IgD-negative memory B cell (primary cell): ENCODE data around the gene ADARB2. TPM values are rescaled to one million over a fixed set of nuclear protein-coding genes. Genes with fewer than 3 reads are reported as not detected.

Experiments
- H3K27ac Mint-ChIP-seq, 3 donors: one replicate each; pipeline ENCODE4 v1.8.0; 2020 to 2022; ENCODE audit warnings: mild to moderate bottlenecking in 3 of 3, mixed read lengths in 3 of 3, moderate library complexity in 1 of 3
- H3K27me3 Mint-ChIP-seq: one replicate; pipeline ENCODE4 v1.8.0; 2021; ENCODE audit warnings: mixed read lengths
- H3K36me3 Mint-ChIP-seq: one replicate; pipeline ENCODE4 v1.8.0; 2020; ENCODE audit warnings: mild to moderate bottlenecking, mixed read lengths
- H3K4me1 Mint-ChIP-seq, 3 donors: one replicate each; pipeline ENCODE4 v1.8.0; 2020 to 2022; ENCODE audit warnings: mixed read lengths in 3 of 3, mild to moderate bottlenecking in 1 of 3
- H3K4me3 Mint-ChIP-seq, 4 donors: one replicate each; pipeline ENCODE4 v1.8.0; 2020 to 2022; ENCODE audit warnings: mild to moderate bottlenecking in 4 of 4, mixed read lengths in 4 of 4, moderate library complexity in 3 of 4
- H3K9me3 Mint-ChIP-seq, 3 donors: one replicate each; pipeline ENCODE4 v1.8.0; 2020 to 2021; ENCODE audit warnings: mixed read lengths in 3 of 3, mild to moderate bottlenecking in 1 of 3
- polyA plus RNA-seq: library from polyadenylated mRNA; unstranded; fragments of 300-500 nt; fragmentation: Illumina TruSeq; gene quantifications from one replicate; pipeline ENCODE4 v1.2.3, GENCODE V29; 2021

ADARB2 gene
- polyA plus RNA-seq, 1 donor from 2014 or later, result not detected

GRCh38 chr10:1311726-1312125 is 425.6 kb downstream of the ADARB2 start:
- Mint-ChIP-seq H3K36me3 (no peaks in the 10 kb centered on the region), H3K4me1 (no peaks in the 10 kb centered on the region)

GRCh38 chr10:1310271-1310789 is 427.0 kb downstream of the ADARB2 start:
- H3K9me3 Mint-ChIP-seq, result peaks cover 0 to 2% (median 0%) of the 10 kb centered on the region in 3 donors
- no peak overlapping the region for H3K4me3 Mint-ChIP-seq
- no peak overlapping the region for H3K27ac Mint-ChIP-seq
- no peaks in the 10 kb centered on the region for H3K4me1 Mint-ChIP-seq
- peaks cover 2% of the 10 kb centered on the region for H3K27me3 Mint-ChIP-seq
- H3K36me3 Mint-ChIP-seq, result no peaks in the 10 kb centered on the region

More at GRCh38 chr10:1311726-1312125, 425.6 kb downstream of the ADARB2 start:
- no peak overlapping the region for H3K4me3 Mint-ChIP-seq
- no peak overlapping the region for H3K27ac Mint-ChIP-seq
- H3K9me3 Mint-ChIP-seq, result peaks cover 0 to 2% (median 0%) of the 10 kb centered on the region in 3 donors
- H3K27me3 Mint-ChIP-seq, result peaks cover 2% of the 10 kb centered on the region

DNA sequence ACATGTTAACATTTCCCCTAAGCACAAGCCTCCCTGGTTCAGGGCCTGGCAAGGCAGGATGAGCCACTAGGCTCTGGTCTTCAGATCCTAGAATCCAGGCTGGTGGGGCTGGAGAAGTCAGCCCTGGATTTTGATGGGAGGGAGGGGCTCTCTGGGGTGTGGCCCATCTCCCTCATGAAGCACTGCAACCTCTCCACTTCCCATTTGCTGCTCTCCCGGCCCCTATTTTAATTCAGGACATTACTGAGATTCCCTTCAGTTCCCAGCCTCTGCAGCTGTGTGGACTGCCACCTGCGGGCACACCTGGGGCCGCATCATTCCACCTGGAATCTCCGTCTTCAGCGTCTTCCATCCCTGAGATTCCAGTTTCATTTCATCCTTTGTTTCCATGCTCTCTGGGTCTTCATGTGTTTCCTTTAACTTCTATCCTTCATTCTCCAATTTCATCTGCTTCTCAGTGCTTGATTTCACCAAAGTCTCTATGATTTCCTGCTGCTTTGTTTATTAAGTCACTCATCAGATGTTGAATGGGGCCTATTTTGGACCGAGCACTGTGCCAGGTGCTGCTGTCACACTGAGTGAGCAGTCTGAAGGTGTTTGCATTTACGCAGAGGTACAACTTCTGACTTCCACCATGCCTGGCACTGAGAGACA is 427.6 kb downstream of the ADARB2 start:
- H3K9me3 Mint-ChIP-seq, result peaks cover 0 to 2% (median 0%) of the 10 kb centered on the region in 3 donors
- H3K27ac Mint-ChIP-seq, result peak overlapping the region in 1 of 3 donors; percentile 2
- H3K4me3 Mint-ChIP-seq, result no peak overlapping the region
- H3K36me3 Mint-ChIP-seq, result no peaks in the 10 kb centered on the region
- H3K27me3 Mint-ChIP-seq, result no peaks in the 10 kb centered on the region
- H3K4me1 Mint-ChIP-seq, result no peaks in the 10 kb centered on the region

- peaks cover 0 to 2% (median 0%) of the 10 kb centered on the region in 3 donors for H3K9me3 Mint-ChIP-seq
- H3K27ac Mint-ChIP-seq, result peak overlapping the region in 1 of 3 donors; percentile 43
- H3K27me3 Mint-ChIP-seq, result no peaks in the 10 kb centered on the region
- no peaks in the 10 kb centered on the region for H3K36me3 Mint-ChIP-seq
- H3K4me3 Mint-ChIP-seq, result no peak overlapping the region
- no peaks in the 10 kb centered on the region for H3K4me1 Mint-ChIP-seq
Observed at GRCh38 chr10:1308962-1309616, 428.2 kb downstream of the ADARB2 start.

- Mint-ChIP-seq H3K36me3 (no peaks in the 10 kb centered on the region), H3K27me3 (no peaks in the 10 kb centered on the region), H3K9me3 (peaks cover 0 to 2% (median 0%) of the 10 kb centered on the region in 3 donors), H3K4me1 (no peaks in the 10 kb centered on the region), H3K27ac (no peak overlapping the region), H3K4me3 (no peak overlapping the region)
Observed at GRCh38 chr10:1308173-1308961, 429.0 kb downstream of the ADARB2 start.

- Mint-ChIP-seq H3K27me3 (peaks cover 14% of the 10 kb centered on the region), H3K4me1 (peaks cover 0 to 2% (median 2%) of the 10 kb centered on the region in 3 donors), H3K27ac (no peak overlapping the region), H3K36me3 (no peaks in the 10 kb centered on the region), H3K9me3 (no peaks in the 10 kb centered on the region), H3K4me3 (no peak overlapping the region)
Observed at GRCh38 chr10:1301143-1301542, 436.2 kb downstream of the ADARB2 start.

GRCh38 chr10:1300218-1300617 is 437.1 kb downstream of the ADARB2 start:
- no peaks in the 10 kb centered on the region for H3K9me3 Mint-ChIP-seq
- H3K4me3 Mint-ChIP-seq, result peak overlapping the region in 1 of 4 donors; percentile 18
- peaks cover 0 to 2% (median 2%) of the 10 kb centered on the region in 3 donors for H3K4me1 Mint-ChIP-seq
- H3K27me3 Mint-ChIP-seq, result peaks cover 14% of the 10 kb centered on the region
- peak overlapping the region in 1 of 3 donors; percentile 24 for H3K27ac Mint-ChIP-seq
- H3K36me3 Mint-ChIP-seq, result no peaks in the 10 kb centered on the region

- Mint-ChIP-seq H3K4me3 (no peak overlapping the region), H3K4me1 (peaks cover 0 to 2% (median 2%) of the 10 kb centered on the region in 3 donors), H3K9me3 (no peaks in the 10 kb centered on the region), H3K27me3 (peaks cover 14% of the 10 kb centered on the region), H3K27ac (peak overlapping the region in 1 of 3 donors; percentile 35), H3K36me3 (no peaks in the 10 kb centered on the region)
Observed at GRCh38 chr10:1299041-1299726, 438.1 kb downstream of the ADARB2 start.

DNA sequence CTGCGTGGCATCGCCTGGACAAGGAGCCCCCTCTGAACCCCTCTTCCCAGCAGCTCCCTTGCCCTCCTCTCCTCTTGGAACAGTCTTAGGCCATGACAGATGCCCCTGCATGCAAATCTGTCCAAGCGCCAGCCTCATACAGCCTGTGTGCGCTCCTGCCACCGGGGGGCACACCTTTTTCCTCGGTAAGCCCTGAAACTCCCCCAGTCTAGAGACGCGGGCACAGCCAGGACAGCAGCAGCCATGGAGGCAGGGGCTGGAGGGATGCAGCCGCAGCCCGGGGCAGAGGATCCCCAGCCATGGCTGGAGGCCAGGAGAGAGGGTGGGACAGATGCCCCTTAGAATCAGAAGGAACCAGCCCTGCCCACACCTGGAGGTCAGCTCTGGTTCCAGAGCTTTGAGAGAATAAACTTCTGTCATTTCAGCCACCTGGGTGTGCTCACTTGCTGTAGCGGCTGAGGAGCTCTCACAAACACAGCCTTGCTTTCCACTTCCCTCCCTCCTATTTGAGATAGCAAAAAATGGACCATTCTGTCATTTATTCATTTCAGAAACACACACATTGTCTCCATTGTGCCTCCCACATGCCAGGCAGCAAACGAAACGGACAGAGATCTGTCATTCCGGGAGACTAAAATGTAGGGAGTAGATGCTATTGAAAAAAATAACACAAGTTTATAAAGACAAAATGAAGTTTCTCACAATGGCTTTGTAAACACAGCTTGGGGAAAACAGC is 439.6 kb downstream of the ADARB2 start:
- Mint-ChIP-seq H3K27me3 (peaks cover 14% of the 10 kb centered on the region), H3K4me1 (peaks cover 0 to 2% (median 2%) of the 10 kb centered on the region in 3 donors), H3K27ac (no peak overlapping the region)

GRCh38 chr10:1295756-1296480 is 441.4 kb downstream of the ADARB2 start:
- no peaks in the 10 kb centered on the region for H3K36me3 Mint-ChIP-seq
- H3K4me1 Mint-ChIP-seq, result peaks cover 0 to 2% (median 2%) of the 10 kb centered on the region in 3 donors
- no peaks in the 10 kb centered on the region for H3K9me3 Mint-ChIP-seq
- no peak overlapping the region for H3K4me3 Mint-ChIP-seq
- H3K27me3 Mint-ChIP-seq, result peaks cover 17% of the 10 kb centered on the region
- no peak overlapping the region for H3K27ac Mint-ChIP-seq

More for the DNA sequence above, 439.6 kb downstream of the ADARB2 start:
- no peaks in the 10 kb centered on the region for H3K36me3 Mint-ChIP-seq
- H3K9me3 Mint-ChIP-seq, result no peaks in the 10 kb centered on the region
- H3K4me3 Mint-ChIP-seq, result no peak overlapping the region

- Mint-ChIP-seq H3K27me3 (peaks cover 11% of the 10 kb centered on the region), H3K27ac (no peak overlapping the region), H3K4me3 (no peak overlapping the region)
Observed at GRCh38 chr10:1294748-1295147, 442.6 kb downstream of the ADARB2 start.

GRCh38 chr10:1293636-1294435 is 443.5 kb downstream of the ADARB2 start:
- H3K4me3 Mint-ChIP-seq, result no peak overlapping the region
- H3K9me3 Mint-ChIP-seq, result peaks cover 0 to 4% (median 0%) of the 10 kb centered on the region in 3 donors
- no peaks in the 10 kb centered on the region for H3K4me1 Mint-ChIP-seq
- peaks cover 10% of the 10 kb centered on the region for H3K27me3 Mint-ChIP-seq
- H3K36me3 Mint-ChIP-seq, result no peaks in the 10 kb centered on the region
- H3K27ac Mint-ChIP-seq, result no peak overlapping the region

More at GRCh38 chr10:1294748-1295147, 442.6 kb downstream of the ADARB2 start:
- H3K36me3 Mint-ChIP-seq, result no peaks in the 10 kb centered on the region
- H3K4me1 Mint-ChIP-seq, result peaks cover 0 to 2% (median 0%) of the 10 kb centered on the region in 3 donors
- no peaks in the 10 kb centered on the region for H3K9me3 Mint-ChIP-seq

GRCh38 chr10:1293157-1293556 is 444.2 kb downstream of the ADARB2 start:
- H3K27ac Mint-ChIP-seq, result no peak overlapping the region
- H3K4me3 Mint-ChIP-seq, result no peak overlapping the region
- H3K9me3 Mint-ChIP-seq, result peaks cover 0 to 4% (median 0%) of the 10 kb centered on the region in 3 donors
- H3K4me1 Mint-ChIP-seq, result peaks cover 0 to 2% (median 0%) of the 10 kb centered on the region in 3 donors
- peaks cover 10% of the 10 kb centered on the region for H3K27me3 Mint-ChIP-seq
- no peaks in the 10 kb centered on the region for H3K36me3 Mint-ChIP-seq
